Astrocyte of the cerebellum (primary cell): ENCODE measurements around the gene KDM4B.

Experiments used
- DNase-seq: peaks from one replicate; pipeline ENCODE4 v3.0.0-alpha.2; 2011; ENCODE audit warnings: low read depth
- H3K4me3 ChIP-seq: 2 replicates; pipeline ENCODE4 v1.5.1; 2011; ENCODE audit warnings: mild to moderate bottlenecking, low read depth, low read length, moderate library complexity
- in situ Hi-C: cut with HindIII; loops from 2 replicates; pipeline ENCODE4 v1.10.0; 2017; ENCODE audit warnings: low sequenced_read_pairs
- TF ChIP-seq, protein P1 (sequence below): IDR thresholded peaks from 2 replicates; pipeline ENCODE4 v1.5.1; 2012; ENCODE audit warnings: low read length, low read depth, moderate library complexity, mild to moderate bottlenecking; ENCODE audit errors: missing control alignments

Gene KDM4B

DNA sequence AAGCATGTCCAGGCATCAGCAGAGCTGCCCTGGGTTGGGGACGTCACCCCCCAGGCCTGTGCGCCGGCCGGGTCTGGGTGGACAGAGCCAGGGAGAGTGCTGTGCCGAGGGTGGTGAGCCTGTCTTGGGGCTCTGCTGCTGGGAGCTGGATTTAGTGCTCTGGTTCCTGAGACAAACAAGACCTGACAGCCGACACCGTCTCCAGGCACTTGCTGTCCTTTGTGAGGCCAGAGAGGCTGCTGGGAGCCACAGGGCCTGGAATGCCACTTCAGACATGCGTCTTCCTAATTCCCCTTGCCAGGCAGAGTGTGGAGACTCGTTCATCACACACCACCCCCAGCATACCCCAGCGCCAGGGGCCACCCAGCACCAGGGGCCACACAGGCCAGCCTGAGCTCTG, 165.8 kb downstream of the KDM4B start:
- no peak overlapping the region for H3K4me3 ChIP-seq
- in situ Hi-C loops: no loop called here
- TF ChIP-seq, protein P1, sequence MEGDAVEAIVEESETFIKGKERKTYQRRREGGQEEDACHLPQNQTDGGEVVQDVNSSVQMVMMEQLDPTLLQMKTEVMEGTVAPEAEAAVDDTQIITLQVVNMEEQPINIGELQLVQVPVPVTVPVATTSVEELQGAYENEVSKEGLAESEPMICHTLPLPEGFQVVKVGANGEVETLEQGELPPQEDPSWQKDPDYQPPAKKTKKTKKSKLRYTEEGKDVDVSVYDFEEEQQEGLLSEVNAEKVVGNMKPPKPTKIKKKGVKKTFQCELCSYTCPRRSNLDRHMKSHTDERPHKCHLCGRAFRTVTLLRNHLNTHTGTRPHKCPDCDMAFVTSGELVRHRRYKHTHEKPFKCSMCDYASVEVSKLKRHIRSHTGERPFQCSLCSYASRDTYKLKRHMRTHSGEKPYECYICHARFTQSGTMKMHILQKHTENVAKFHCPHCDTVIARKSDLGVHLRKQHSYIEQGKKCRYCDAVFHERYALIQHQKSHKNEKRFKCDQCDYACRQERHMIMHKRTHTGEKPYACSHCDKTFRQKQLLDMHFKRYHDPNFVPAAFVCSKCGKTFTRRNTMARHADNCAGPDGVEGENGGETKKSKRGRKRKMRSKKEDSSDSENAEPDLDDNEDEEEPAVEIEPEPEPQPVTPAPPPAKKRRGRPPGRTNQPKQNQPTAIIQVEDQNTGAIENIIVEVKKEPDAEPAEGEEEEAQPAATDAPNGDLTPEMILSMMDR: no peak
- no peak for DNase-seq

DNA sequence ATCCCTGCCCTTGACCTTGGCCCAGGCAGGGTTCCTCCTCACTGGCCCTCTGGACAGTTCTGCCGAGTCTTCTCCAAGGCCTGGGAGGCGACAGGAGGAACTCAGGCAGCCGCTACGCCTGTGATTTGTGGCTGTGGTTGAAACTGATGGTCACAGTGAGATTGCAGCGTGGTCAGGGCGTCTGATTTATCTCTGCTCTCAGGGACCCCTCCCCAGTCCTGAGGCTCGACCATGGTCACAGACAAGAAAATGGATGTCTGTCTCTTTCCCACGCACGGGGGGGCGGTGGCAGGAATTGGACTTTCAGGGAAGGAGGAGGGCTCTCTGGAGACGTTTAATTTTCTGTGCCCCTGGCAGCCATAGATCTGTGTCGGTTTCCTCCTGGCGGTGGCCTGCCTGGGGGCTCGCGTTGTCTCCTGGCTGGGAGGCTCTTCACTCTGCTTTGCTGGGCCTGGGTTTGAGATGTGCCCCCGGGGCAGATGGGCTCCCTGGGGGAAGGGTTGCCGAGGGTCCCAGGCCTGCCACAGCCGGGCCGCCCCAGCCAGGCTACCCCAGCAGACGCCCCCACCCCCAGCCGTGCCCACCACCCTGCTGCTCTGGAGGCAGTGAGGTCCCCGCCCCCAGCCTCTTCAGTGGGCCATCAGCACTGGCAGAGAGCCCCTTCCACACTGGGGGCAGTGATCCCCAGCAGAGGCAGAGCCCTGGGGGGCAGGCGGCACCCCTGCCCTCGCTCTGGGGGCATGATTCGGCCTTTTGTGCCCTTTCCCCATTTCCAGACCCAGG, 167.4 kb downstream of the KDM4B start:
- no peak for DNase-seq
- TF ChIP-seq, protein P1: no peak
- H3K4me3 ChIP-seq: no peak overlapping the region
- in situ Hi-C loops: no loop called here

DNA sequence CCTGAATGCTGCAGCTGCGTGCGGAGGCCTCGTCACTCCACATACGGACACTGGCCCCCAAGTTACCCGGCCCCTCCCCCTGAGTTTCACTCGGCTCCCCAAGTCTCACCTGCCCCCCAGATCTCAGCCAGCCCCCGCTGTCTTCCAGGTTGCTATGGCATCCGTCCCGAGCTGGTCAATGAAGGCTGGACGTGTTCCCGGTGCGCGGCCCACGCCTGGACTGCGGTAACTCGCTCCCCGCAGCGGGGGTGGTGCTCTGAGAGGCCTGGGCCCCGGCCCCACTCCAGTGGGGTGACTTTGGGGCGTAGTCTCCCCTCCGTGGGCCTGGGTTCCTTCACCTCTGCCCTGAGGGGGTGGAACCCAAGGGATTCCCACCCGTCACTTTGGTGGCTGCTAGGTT, 168.2 kb downstream of the KDM4B start:
- TF ChIP-seq, protein P1: no peak
- H3K4me3 ChIP-seq: no peak overlapping the region
- DNase-seq: no peak
- in situ Hi-C loops: no loop called here

DNA sequence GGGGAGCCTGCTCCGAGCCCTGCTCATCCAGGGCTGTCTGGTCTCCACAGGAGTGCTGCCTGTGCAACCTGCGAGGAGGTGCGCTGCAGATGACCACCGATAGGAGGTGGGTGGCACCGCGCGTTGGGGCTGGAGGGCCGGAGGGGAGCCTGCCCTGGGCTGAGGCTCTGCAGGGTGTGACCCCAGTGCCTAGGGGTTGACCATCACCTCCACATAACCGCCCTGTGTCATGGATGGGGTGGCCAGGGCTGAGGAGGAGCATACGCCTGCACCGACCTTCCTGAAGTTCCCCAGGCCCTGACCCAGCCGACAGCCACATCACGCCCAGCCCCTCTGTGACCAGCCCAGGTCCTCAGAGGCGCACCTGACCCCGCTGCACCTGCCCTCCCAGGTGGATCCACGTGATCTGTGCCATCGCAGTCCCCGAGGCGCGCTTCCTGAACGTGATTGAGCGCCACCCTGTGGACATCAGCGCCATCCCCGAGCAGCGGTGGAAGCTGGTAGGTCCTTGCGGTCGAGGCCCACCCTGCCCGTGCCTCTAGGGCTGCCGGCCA, 168.7 kb downstream of the KDM4B start:
- in situ Hi-C loops: no loop called here
- no peak for DNase-seq
- H3K4me3 ChIP-seq: no peak overlapping the region
- TF ChIP-seq, protein P1: peak; percentile 27

DNA sequence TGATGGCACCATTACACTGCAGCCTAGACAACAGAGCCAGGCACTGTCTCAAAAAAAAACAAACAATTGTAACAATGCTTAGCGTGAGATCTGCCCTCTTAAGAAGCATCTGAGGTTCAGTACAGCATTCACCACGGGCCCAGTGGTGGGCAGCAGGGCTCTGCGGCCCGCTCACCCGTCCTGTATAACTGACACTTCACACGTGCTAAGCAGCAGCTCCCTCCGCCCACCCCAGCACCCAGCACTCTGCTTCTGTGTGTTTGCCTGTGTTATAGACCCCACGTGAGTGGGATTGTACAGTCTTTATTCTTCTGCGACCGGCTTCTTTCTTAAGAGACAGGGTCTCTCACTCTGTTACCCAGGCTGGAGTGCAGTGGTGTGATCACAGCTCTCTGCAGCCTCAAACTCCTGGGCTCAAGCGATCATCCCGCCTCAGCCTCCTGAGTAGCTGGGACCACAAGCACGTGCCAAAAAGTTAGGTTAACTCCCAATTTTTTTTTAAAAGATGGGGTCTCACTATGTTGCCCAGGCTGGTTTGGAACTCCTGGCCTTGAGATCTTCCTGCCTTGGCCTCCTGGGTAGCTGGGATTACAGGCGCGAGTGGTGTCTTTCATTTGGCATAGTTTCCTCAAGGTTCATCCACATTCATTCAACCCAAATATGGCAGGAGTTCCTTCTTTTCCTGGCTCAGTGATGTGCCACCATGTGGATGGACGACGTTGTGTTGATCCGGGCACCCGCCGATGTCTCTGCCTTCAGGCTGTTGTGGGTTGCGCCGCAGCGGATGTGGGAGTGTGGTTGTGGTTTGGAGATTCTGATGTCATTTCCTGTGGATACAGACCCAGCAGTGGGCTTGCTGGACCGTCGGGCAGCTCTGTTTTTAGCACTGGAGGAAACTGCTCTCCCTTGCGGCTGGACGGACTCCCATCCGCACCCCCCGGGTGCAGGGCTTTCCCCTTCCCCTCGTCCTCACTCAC, 170.0 kb downstream of the KDM4B start:
- in situ Hi-C loops: no loop called here
- no peak overlapping the region for H3K4me3 ChIP-seq
- TF ChIP-seq, protein P1: no peak
- peak; percentile 79 for DNase-seq

DNA sequence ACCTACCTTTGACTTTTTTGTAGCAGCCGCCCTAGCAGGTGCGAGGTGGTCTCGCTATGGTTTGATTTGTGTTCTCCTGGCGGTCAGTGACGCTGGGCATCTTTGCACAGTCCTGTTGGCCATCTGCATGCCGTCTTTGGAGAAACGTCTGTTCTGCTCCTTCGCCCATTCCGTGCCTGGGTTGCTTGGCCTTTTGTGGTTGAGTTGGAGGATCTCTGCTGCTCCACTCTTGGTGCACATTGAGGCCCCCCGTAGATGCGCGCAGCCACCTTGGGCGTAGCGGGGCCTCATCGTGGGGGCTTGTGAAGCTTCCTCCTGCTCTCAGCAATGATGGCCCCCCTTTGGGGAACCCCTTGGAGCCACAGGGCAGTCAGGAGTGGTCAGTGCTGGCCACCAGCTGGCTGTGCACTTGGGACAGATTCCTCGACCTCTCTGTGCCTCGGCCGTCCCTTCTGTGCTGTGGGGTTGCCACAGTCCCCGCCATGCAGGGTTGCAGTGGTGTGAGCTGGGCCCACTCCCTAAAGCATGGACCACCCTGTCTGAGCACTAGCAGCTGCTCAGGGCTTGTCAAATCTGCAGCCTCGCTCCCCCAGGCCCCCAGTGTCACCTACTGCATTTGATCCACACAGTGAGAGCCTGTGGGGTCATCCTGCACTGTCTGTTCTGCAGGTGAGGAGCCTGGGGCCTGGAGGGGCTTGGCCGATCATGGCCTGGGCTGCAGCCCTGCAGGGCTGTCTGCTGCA, 170.8 kb downstream of the KDM4B start:
- in situ Hi-C loops: no loop called here
- no peak overlapping the region for H3K4me3 ChIP-seq
- TF ChIP-seq, protein P1: no peak
- no peak for DNase-seq
